Measurements from ENCODE around the gene SSUH2. TPM values are rescaled to one million over a fixed set of nuclear protein-coding genes. Genes with fewer than 3 reads are reported as not detected.
"Not testable (repeated sequence)": the region's sequence is repeated elsewhere in the genome, so short reads cannot be mapped to it uniquely, and the experiment has no call there.

The SSUH2 gene
- total and polyA plus RNA-seq, 12 donors: 0.12 to 1.3 (median 0.61) TPM; not detected in 3

- H3K36me3 ChIP-seq (replicated peaks in 1 of 2): no peaks in the 10 kb centered on the region
- DNase-seq: no peak
- intact Hi-C loops (cut with DNase I): no loop called here
- no peaks in the 10 kb centered on the region for H3K9me3 ChIP-seq (replicated peaks in 1 of 3)
- no peak for TF ChIP-seq POLR2A (IDR thresholded peaks at IDR 0.05)
- TF ChIP-seq CTCF (IDR thresholded peaks at IDR 0.05): no peak
- H3K4me1 ChIP-seq (replicated peaks in 1 of 2): peaks cover 0 to 17% of the 10 kb centered on the region in 2 donors
- peak overlapping the region in 1 of 5 donors; percentile 63 for H3K27ac ChIP-seq
- WGBS, 4 donors: 75 to 84% (median 82%) methylated on average over 6 to 8 of the region's 8 CpGs
- H3K4me3 ChIP-seq: no peak overlapping the region
- no peaks in the 10 kb centered on the region for H3K27me3 ChIP-seq
Measured at GRCh38 chr3:8657804-8658305, 13.3 kb upstream of the SSUH2 start.

GRCh38 chr3:8656240-8656639 is 11.6 kb upstream of the SSUH2 start:
- Histone ChIP-seq H3K36me3 (replicated peaks in 1 of 2) (no peaks in the 10 kb centered on the region), H3K4me1 (replicated peaks in 1 of 2) (peaks cover 0 to 17% of the 10 kb centered on the region in 2 donors), H3K27me3 (no peaks in the 10 kb centered on the region), H3K27ac (no peak overlapping the region), H3K9me3 (replicated peaks in 1 of 3) (no peaks in the 10 kb centered on the region), H3K4me3 (no peak overlapping the region)
- intact Hi-C loops (cut with DNase I): no loop called here
- TF ChIP-seq POLR2A (IDR thresholded peaks at IDR 0.05): no peak
- no peak for TF ChIP-seq CTCF (IDR thresholded peaks at IDR 0.05)
- WGBS, 4 donors: 82 to 91% (median 86%) methylated on average over 4 to 8 of the region's 8 CpGs
- no peak for DNase-seq

GRCh38 chr3:8655387-8655835 is 10.8 kb upstream of the SSUH2 start:
- Histone ChIP-seq H3K4me3 (no peak overlapping the region), H3K27ac (no peak overlapping the region), H3K36me3 (replicated peaks in 1 of 2) (no peaks in the 10 kb centered on the region), H3K4me1 (replicated peaks in 1 of 2) (peaks cover 0 to 17% of the 10 kb centered on the region in 2 donors), H3K27me3 (no peaks in the 10 kb centered on the region), H3K9me3 (replicated peaks in 1 of 3) (no peaks in the 10 kb centered on the region)
- 82 to 92% (median 84%) methylated on average over 9 to 10 of the region's 10 CpGs for WGBS, 4 donors
- DNase-seq: no peak
- intact Hi-C loops (cut with DNase I): no loop called here
- TF ChIP-seq CTCF (IDR thresholded peaks at IDR 0.05) (no peak), POLR2A (IDR thresholded peaks at IDR 0.05) (no peak)

- intact Hi-C loops (cut with DNase I): not testable (repeated sequence)
Measured at GRCh38 chr3:8654572-8655329, 10.2 kb upstream of the SSUH2 start.

More at GRCh38 chr3:8654572-8655329, 10.2 kb upstream of the SSUH2 start:
- H3K4me3 ChIP-seq; DNase-seq; H3K27ac ChIP-seq; H3K27me3 ChIP-seq; H3K9me3 ChIP-seq (replicated peaks in 1 of 3); H3K36me3 ChIP-seq (replicated peaks in 1 of 2): not testable (repeated sequence)
- 62 to 71% (median 64%) methylated on average over 3 to 5 of the region's 6 CpGs for WGBS, 4 donors
- H3K4me1 ChIP-seq (replicated peaks in 1 of 2): peaks cover 0 to 13% of the 10 kb centered on the region in 2 donors

Data from adrenal gland (tissue), 12 donors.